CD4-positive, alpha-beta T cell treated with Interleukin-2 at 100 ng/mL for 4 hours (primary cell): Measurements from ENCODE around the gene PPM1M.

Experiments used
- DNase-seq: peaks from one replicate; pipeline ENCODE4 v3.0.0-alpha.2; 2020; ENCODE audit warnings: low spot score

The PPM1M gene

GRCh38 chr3:52297242-52298148 is 51.9 kb downstream of the PPM1M start:
- DNase-seq: no peak

DNA sequence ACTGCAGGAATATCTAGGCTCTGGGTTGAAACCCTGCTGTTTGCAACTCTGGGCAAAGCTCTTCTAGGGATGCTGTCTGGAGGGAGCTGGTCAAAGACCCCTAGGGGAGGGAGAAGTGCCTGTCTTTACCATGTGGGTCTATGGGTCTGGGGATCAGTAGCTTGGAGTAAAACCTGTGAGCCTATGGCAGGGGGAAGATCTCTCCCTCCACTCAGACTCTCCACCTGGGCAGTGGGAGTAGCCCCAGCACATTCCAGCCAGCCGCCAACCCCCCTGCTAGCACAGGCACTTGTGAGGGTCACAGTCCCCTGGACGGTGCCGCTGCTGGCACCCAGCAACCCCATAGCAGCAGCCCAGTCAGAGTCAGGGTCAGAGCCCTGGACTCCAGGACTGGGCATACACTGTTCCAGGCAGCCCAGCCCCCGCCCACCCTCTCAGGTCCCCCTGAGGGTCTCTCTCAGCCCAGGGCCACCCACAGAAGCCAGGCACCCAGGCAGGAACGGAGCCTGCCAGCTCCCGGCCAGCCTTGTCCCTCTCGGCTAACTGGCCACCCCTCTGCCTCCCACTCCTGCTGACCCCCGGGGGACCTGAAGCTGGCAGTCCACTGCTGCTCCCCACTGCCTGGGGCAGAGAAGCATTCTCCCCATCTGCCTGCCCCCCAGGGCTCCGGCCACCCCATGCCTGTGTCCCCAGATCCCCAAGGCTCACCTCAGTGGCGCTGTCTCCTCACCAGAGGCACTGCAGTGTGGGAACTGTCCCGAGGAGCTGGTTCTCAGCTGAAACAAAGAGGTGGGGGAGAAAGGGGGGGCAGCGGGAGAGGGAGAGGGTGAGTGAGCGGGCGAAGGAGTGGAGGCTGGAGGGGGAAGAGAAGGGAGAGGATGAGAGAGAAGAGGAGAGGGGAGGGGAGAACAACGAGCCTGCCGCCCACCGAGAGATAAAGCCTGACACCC is 52.9 kb downstream of the PPM1M start:
- DNase-seq: no peak

DNA sequence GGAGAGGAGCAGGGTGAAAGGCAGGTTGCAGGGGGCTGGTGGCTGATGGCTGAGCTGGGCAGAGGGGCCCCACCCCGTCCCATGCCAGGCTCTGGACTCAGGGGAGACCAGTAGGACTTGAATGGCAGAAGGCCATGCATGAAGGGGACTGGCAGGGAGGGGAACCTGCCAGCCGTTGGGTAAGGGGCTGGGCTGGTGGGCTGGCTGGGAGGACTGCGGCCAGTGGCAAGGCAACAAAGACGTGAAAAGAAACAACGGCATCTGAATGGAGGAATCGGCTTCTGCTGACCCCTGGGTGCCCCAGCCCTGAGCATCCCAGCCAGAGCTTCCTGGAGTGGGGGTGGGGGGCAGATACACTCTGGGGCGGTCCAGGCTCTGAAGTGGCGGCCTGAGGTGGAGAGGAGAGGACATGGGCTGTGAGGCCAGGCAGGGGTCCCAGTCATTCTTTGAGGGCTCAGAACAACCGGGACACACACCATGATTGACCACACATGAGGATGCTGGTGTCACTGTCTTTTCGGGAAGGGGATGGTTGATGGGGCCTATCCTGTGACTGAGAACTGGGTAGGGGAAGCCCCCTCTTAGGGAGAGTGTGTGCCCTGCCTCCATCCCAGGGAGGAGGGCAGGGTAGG is 53.8 kb downstream of the PPM1M start:
- DNase-seq: no peak
